ENCODE measurements around the gene C1QTNF12. TPM values are rescaled to one million over a fixed set of nuclear protein-coding genes. Genes with fewer than 3 reads are reported as not detected.

Gene C1QTNF12
- total RNA-seq, 1 donor from 2014 or later: 0.28 TPM

GRCh38 chr1:1239614-1240347 lies 6.7 kb downstream of the C1QTNF12 start:
- Histone ChIP-seq H4K20me1 (ENCODE audit: low read depth) (peaks cover 16% of the 10 kb centered on the region), H3K27me3 (no peaks in the 10 kb centered on the region), H3K79me2 (ENCODE audit: low read depth) (peaks cover 2% of the 10 kb centered on the region), H3K4me3 (no peak overlapping the region), H3K4me2 (no peak overlapping the region), H3K9ac (no peak overlapping the region), H3K9me3 (ENCODE audit: low read depth) (no peaks in the 10 kb centered on the region), H3F3A (ENCODE audit: low read depth) (peaks cover 12% of the 10 kb centered on the region), H3K4me1 (peaks cover 9% of the 10 kb centered on the region), H2AFZ (replicated peaks) (no peak overlapping the region), H3K27ac (no peak overlapping the region), H3K36me3 (no peaks in the 10 kb centered on the region)
- Mint-ChIP-seq H3K36me3 (no peaks in the 10 kb centered on the region), H3K4me1 (peaks cover 4% of the 10 kb centered on the region), H3K27ac (no peak overlapping the region), H3K9me3 (no peaks in the 10 kb centered on the region), H3K4me3 (no peak overlapping the region), H3K27me3 (ENCODE audit: insufficient read depth, low read depth) (peaks cover 2% of the 10 kb centered on the region)
- TF ChIP-seq EZH2 (IDR thresholded peaks at IDR 0.05) (no peak), EZH2phosphoT487 (IDR thresholded peaks at IDR 0.05) (no peak), CTCF (IDR thresholded peaks at IDR 0.05) (no peak)
- peak; percentile 42 for DNase-seq (ENCODE audit: low spot score)

GRCh38 chr1:1239227-1239613 lies 7.3 kb downstream of the C1QTNF12 start:
- Histone ChIP-seq H3K9me3 (ENCODE audit: low read depth) (no peaks in the 10 kb centered on the region), H3K4me1 (peaks cover 9% of the 10 kb centered on the region), H3K27ac (no peak overlapping the region), H3K27me3 (no peaks in the 10 kb centered on the region), H4K20me1 (ENCODE audit: low read depth) (peaks cover 14% of the 10 kb centered on the region), H3K36me3 (no peaks in the 10 kb centered on the region), H3F3A (ENCODE audit: low read depth) (peaks cover 9% of the 10 kb centered on the region), H2AFZ (replicated peaks) (no peak overlapping the region), H3K79me2 (ENCODE audit: low read depth) (peaks cover 8% of the 10 kb centered on the region), H3K9ac (no peak overlapping the region), H3K4me2 (no peak overlapping the region), H3K4me3 (no peak overlapping the region)
- no peaks in the 10 kb centered on the region for H3K9me3 Mint-ChIP-seq
- H3K4me1 Mint-ChIP-seq: peaks cover 8% of the 10 kb centered on the region
- peaks cover 3% of the 10 kb centered on the region for H3K36me3 Mint-ChIP-seq
- H3K27me3 Mint-ChIP-seq (ENCODE audit: insufficient read depth, low read depth): peaks cover 2% of the 10 kb centered on the region
- DNase-seq (ENCODE audit: low spot score): no peak
- no peak overlapping the region for H3K27ac Mint-ChIP-seq
- H3K4me3 Mint-ChIP-seq: no peak overlapping the region
- TF ChIP-seq CTCF (IDR thresholded peaks at IDR 0.05) (no peak), EZH2phosphoT487 (IDR thresholded peaks at IDR 0.05) (no peak), EZH2 (IDR thresholded peaks at IDR 0.05) (no peak)

GRCh38 chr1:1238702-1239178 lies 7.8 kb downstream of the C1QTNF12 start:
- Histone ChIP-seq H3K4me3 (no peak overlapping the region), H4K20me1 (ENCODE audit: low read depth) (peaks cover 17% of the 10 kb centered on the region), H3K27ac (no peak overlapping the region), H2AFZ (replicated peaks) (no peak overlapping the region), H3K36me3 (no peaks in the 10 kb centered on the region), H3K27me3 (no peaks in the 10 kb centered on the region), H3K9me3 (ENCODE audit: low read depth) (no peaks in the 10 kb centered on the region), H3K9ac (no peak overlapping the region), H3K79me2 (ENCODE audit: low read depth) (peaks cover 13% of the 10 kb centered on the region), H3K4me2 (no peak overlapping the region), H3F3A (ENCODE audit: low read depth) (peaks cover 7% of the 10 kb centered on the region), H3K4me1 (peaks cover 9% of the 10 kb centered on the region)
- H3K4me3 Mint-ChIP-seq: peak overlapping the region; percentile 46
- H3K36me3 Mint-ChIP-seq: peaks cover 7% of the 10 kb centered on the region
- no peak overlapping the region for H3K27ac Mint-ChIP-seq
- no peaks in the 10 kb centered on the region for H3K9me3 Mint-ChIP-seq
- H3K27me3 Mint-ChIP-seq (ENCODE audit: insufficient read depth, low read depth): peaks cover 2% of the 10 kb centered on the region
- no peak for DNase-seq (ENCODE audit: low spot score)
- H3K4me1 Mint-ChIP-seq: peaks cover 12% of the 10 kb centered on the region
- TF ChIP-seq EZH2phosphoT487 (IDR thresholded peaks at IDR 0.05) (no peak), CTCF (IDR thresholded peaks at IDR 0.05) (no peak), EZH2 (IDR thresholded peaks at IDR 0.05) (no peak)

All from neural progenitor cell (in vitro differentiated cells).